ENCODE data around the gene AATK.

AATK gene

DNA sequence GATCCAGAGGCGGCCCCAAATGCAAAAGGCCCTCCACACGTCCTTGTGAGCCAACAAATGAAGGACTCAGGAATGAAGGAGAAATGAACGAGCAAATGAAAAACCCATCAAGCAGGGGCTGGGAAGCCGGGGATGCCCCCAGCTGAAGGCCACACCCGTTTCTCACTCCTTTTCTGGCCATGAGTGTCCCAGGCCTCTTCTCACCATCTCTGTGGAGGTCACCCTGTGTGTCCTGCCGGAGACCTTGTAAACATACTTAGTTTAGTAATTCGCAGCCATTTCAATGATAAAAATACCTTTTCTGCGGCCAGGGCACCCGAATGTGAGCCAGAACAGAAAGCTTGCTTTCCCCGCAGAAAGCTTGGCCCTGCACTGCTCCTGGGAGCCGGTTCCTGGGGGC lies 21.1 kb upstream of the AATK start:
- no peak overlapping the region for H3K27ac ChIP-seq
- TF ChIP-seq ZFX (IDR thresholded peaks at IDR 0.05) (no peak), CTCF (conservative IDR thresholded peaks at IDR 0.05) (no peak)

GRCh38 chr17:81186203-81186602 lies 20.2 kb upstream of the AATK start:
- no peak for TF ChIP-seq CTCF (conservative IDR thresholded peaks at IDR 0.05)
- TF ChIP-seq ZFX (IDR thresholded peaks at IDR 0.05) = no peak
- H3K27ac ChIP-seq = no peak overlapping the region

DNA sequence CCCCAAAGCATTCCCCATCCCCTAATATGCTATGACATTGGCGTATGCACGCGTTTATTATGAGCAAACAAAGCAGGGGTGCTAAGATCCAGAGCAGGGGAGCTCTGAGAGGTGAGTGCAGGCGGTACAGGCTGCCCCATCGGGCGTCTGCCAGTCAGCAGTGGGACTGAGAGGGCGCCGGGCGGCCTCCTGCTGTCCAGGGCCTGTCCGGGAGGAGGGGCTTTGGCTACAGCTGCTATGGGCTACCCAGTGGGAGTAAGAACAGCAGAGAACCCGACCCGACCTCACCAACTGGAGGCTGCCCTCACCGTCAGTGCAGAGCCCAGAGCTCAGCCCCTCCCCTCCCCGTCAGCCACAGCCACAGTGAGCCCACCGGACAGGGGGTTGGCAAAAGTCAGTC lies 18.5 kb upstream of the AATK start:
- no peak overlapping the region for H3K27ac ChIP-seq
- no peak for TF ChIP-seq ZFX (IDR thresholded peaks at IDR 0.05)
- no peak for TF ChIP-seq CTCF (conservative IDR thresholded peaks at IDR 0.05)

DNA sequence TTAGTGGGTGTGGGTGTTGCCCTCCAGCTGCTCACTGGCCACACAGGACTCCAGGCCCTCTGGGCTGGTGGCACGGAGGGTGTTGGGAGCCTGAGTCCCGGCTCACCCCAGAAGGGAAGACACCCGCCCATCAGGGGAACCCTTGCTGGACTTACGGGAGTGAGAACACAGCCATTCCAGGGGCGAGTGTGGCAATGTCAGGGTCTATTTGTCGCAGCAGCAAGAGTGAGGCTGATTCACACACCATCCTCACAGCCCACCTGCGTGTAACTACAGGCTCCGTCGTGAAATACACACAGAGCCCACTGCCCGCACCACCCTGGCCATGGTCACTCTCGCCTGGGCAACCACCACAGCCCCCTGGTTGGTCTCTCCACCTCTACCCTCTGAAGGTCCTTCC lies 17.8 kb upstream of the AATK start:
- H3K27ac ChIP-seq = no peak overlapping the region

GRCh38 chr17:81183316-81183715 lies 17.3 kb upstream of the AATK start:
- no peak overlapping the region for H3K27ac ChIP-seq
- TF ChIP-seq ZFX (IDR thresholded peaks at IDR 0.05) = no peak
- no peak for TF ChIP-seq CTCF (conservative IDR thresholded peaks at IDR 0.05)

More for the DNA sequence above, 17.8 kb upstream of the AATK start:
- TF ChIP-seq CTCF (conservative IDR thresholded peaks at IDR 0.05) (no peak), ZFX (IDR thresholded peaks at IDR 0.05) (no peak)

GRCh38 chr17:81182596-81182995 lies 16.6 kb upstream of the AATK start:
- no peak for TF ChIP-seq CTCF (conservative IDR thresholded peaks at IDR 0.05)
- no peak for TF ChIP-seq ZFX (IDR thresholded peaks at IDR 0.05)
- H3K27ac ChIP-seq = no peak overlapping the region

DNA sequence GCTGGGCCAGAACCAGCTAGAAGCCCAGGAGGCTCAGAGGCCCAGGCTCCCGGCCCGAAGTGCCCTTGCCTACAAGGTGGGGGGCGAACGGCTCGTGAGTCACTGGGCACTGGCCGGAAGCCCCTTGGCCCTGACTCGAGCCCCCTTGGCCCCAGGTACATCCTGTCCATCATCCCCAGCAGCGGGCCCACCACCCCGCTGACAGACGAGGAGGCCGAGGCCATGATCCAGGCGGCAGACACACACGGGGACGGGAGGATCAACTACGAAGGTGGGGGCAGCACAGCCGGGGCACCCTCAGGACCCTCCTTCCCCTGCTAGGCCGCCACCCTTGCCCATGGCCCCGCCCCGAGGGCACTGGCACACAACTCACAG lies 15.8 kb upstream of the AATK start:
- H3K27ac ChIP-seq = no peak overlapping the region
- no peak for TF ChIP-seq ZFX (IDR thresholded peaks at IDR 0.05)
- TF ChIP-seq CTCF (conservative IDR thresholded peaks at IDR 0.05) = no peak

Data from C4-2B (cell line).